PFSK-1 (cell line): ENCODE data around the gene LCN10.

Experiments used
- FOXP2 ChIP-seq: optimal IDR thresholded peaks from 2 replicates; pipeline ENCODE3; 2011; ENCODE audit warnings: borderline replicate concordance, control low read depth, inconsistent platforms; ENCODE audit not compliant: insufficient read depth; ENCODE audit errors: extremely low read length, extremely low read depth
- POLR2AphosphoS5 ChIP-seq: IDR thresholded peaks from 2 replicates; pipeline ENCODE4 v1.6.1; 2012; ENCODE audit warnings: low read depth, mild to moderate bottlenecking, control low read depth, low read length, moderate library complexity
- SIN3A ChIP-seq: IDR thresholded peaks from 2 replicates; pipeline ENCODE4 v1.6.1; 2012; ENCODE audit warnings: mild to moderate bottlenecking, low read length, moderate library complexity, borderline replicate concordance; ENCODE audit not compliant: insufficient read depth
- TAF1 ChIP-seq: IDR thresholded peaks from 2 replicates; pipeline ENCODE4 v1.6.1; 2012; ENCODE audit warnings: low read length, control low read depth, borderline replicate concordance; ENCODE audit not compliant: insufficient read depth
- TF ChIP-seq, protein P1 (sequence below), 2 experiments: IDR thresholded peaks; 2 replicates each; pipeline versions ENCODE4 v1.6.1 to v1.8.0; 2011 to 2012; ENCODE audit warnings: low read depth in 2 of 2, low read length in 2 of 2, control low read depth in 1 of 2, inconsistent platforms in 1 of 2, mild to moderate bottlenecking in 1 of 2, moderate library complexity in 1 of 2; ENCODE audit not compliant: insufficient read depth in 1 of 2

The LCN10 gene

GRCh38 chr9:136763649-136764035 is 20.9 kb upstream of the LCN10 start:
- TF ChIP-seq SIN3A (no peak), FOXP2 (no peak)

- TF ChIP-seq SIN3A (no peak), TAF1 (no peak), FOXP2 (no peak), POLR2AphosphoS5 (no peak)
- TF ChIP-seq, protein P1, sequence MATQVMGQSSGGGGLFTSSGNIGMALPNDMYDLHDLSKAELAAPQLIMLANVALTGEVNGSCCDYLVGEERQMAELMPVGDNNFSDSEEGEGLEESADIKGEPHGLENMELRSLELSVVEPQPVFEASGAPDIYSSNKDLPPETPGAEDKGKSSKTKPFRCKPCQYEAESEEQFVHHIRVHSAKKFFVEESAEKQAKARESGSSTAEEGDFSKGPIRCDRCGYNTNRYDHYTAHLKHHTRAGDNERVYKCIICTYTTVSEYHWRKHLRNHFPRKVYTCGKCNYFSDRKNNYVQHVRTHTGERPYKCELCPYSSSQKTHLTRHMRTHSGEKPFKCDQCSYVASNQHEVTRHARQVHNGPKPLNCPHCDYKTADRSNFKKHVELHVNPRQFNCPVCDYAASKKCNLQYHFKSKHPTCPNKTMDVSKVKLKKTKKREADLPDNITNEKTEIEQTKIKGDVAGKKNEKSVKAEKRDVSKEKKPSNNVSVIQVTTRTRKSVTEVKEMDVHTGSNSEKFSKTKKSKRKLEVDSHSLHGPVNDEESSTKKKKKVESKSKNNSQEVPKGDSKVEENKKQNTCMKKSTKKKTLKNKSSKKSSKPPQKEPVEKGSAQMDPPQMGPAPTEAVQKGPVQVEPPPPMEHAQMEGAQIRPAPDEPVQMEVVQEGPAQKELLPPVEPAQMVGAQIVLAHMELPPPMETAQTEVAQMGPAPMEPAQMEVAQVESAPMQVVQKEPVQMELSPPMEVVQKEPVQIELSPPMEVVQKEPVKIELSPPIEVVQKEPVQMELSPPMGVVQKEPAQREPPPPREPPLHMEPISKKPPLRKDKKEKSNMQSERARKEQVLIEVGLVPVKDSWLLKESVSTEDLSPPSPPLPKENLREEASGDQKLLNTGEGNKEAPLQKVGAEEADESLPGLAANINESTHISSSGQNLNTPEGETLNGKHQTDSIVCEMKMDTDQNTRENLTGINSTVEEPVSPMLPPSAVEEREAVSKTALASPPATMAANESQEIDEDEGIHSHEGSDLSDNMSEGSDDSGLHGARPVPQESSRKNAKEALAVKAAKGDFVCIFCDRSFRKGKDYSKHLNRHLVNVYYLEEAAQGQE (IDR thresholded peaks at IDR 0.05; ENCODE audit: insufficient read depth in 1 of 2, low read depth in 2 of 2, low read length in 2 of 2) = no peak
These were observed 20.3 kb upstream of the LCN10 start for GRCh38 chr9:136762915-136763648.

DNA sequence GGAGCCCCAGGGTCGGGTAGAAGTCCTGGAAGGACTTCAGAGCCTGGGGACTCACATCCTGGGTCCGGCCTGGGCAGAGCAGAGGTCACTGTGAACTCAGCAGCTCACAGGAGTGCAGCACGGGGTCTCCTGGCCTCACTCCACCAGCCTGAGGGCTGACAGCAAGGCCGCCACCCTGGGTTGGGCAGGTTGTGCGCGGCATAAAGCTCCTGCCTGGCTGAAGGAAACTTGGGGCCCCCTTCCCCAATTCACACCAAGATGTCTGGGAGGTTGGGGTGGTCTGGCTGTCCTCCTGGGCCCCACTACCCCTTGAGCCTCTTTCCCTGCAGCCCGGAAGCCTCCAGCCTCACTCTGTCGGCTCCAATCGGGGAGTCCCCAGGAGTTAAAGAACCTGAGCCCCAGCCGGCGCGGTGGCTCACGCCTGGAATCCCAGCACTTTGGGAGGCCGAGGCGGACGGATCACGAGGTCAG is 19.5 kb upstream of the LCN10 start:
- TF ChIP-seq, protein P1 (IDR thresholded peaks at IDR 0.05; ENCODE audit: insufficient read depth in 1 of 2, low read depth in 2 of 2, low read length in 2 of 2) = no peak
- TF ChIP-seq SIN3A (no peak), FOXP2 (no peak), TAF1 (no peak), POLR2AphosphoS5 (no peak)

- TF ChIP-seq TAF1 = no peak
- TF ChIP-seq POLR2AphosphoS5 = no peak
- TF ChIP-seq FOXP2 = no peak
- TF ChIP-seq, protein P1 (IDR thresholded peaks at IDR 0.05; ENCODE audit: insufficient read depth in 1 of 2, low read depth in 2 of 2, low read length in 2 of 2) = no peak
- TF ChIP-seq SIN3A = no peak
These were observed 18.8 kb upstream of the LCN10 start for GRCh38 chr9:136761545-136761981.

DNA sequence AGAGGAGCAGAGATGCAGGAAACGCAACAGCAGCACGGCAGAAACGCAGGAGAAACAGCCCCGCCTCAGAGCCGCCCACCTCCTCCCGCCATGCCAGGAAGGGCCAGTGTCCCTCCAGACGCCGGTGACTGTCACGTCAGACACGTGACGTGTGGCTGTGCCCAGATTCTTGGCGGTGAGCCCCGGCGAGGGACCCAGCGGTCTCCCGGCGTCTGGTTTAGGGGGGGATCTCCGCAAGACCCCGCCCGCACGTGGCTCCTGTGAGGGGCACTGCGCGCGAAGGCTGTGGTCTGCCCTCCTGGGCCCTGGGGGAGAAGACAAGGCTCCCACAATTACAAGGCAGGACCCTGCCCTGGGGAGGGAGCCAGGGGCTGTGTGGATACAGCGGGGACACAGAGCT is 17.7 kb upstream of the LCN10 start:
- no peak for TF ChIP-seq FOXP2
- TF ChIP-seq POLR2AphosphoS5 = no peak
- TF ChIP-seq TAF1 = no peak
- no peak for TF ChIP-seq SIN3A
- TF ChIP-seq, protein P1 (IDR thresholded peaks at IDR 0.05; ENCODE audit: insufficient read depth in 1 of 2, low read depth in 2 of 2, low read length in 2 of 2) = no peak
